Astrocyte of the cerebellum (primary cell): ENCODE data around the gene RCE1.
"Not testable (repeated sequence)": the region's sequence is repeated elsewhere in the genome, so short reads cannot be mapped to it uniquely, and the experiment has no call there.

Source experiments
- DNase-seq: peaks from one replicate; pipeline ENCODE4 v3.0.0-alpha.2; 2011; ENCODE audit warnings: low read depth
- H3K4me3 ChIP-seq: 2 replicates; pipeline ENCODE4 v1.5.1; 2011; ENCODE audit warnings: mild to moderate bottlenecking, low read depth, low read length, moderate library complexity
- in situ Hi-C: cut with HindIII; loops from 2 replicates; pipeline ENCODE4 v1.10.0; 2017; ENCODE audit warnings: low sequenced_read_pairs
- TF ChIP-seq, protein P1 (sequence below): IDR thresholded peaks from 2 replicates; pipeline ENCODE4 v1.5.1; 2012; ENCODE audit warnings: low read length, low read depth, moderate library complexity, mild to moderate bottlenecking; ENCODE audit errors: missing control alignments

Gene RCE1

GRCh38 chr11:66842896-66843775 is at the start of gene RCE1:
RCE1 (plus strand) TSS chr11:66843441; CDS start chr11:66843456, 15 bp downstream.
- H3K4me3 ChIP-seq: peak within 1 kb of the TSS; percentile 98
- in situ Hi-C loops: no loop called here
- TF ChIP-seq, protein P1, sequence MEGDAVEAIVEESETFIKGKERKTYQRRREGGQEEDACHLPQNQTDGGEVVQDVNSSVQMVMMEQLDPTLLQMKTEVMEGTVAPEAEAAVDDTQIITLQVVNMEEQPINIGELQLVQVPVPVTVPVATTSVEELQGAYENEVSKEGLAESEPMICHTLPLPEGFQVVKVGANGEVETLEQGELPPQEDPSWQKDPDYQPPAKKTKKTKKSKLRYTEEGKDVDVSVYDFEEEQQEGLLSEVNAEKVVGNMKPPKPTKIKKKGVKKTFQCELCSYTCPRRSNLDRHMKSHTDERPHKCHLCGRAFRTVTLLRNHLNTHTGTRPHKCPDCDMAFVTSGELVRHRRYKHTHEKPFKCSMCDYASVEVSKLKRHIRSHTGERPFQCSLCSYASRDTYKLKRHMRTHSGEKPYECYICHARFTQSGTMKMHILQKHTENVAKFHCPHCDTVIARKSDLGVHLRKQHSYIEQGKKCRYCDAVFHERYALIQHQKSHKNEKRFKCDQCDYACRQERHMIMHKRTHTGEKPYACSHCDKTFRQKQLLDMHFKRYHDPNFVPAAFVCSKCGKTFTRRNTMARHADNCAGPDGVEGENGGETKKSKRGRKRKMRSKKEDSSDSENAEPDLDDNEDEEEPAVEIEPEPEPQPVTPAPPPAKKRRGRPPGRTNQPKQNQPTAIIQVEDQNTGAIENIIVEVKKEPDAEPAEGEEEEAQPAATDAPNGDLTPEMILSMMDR: no peak

GRCh38 chr11:66799815-66800214 is 43.4 kb upstream of the RCE1 start:
- not testable (repeated sequence) for H3K4me3 ChIP-seq, DNase-seq
- in situ Hi-C loops: loop anchor here (5.0 kb wide), 1 partner anchor 38 kb away; no protein-coding TSS in a partner anchor

More at GRCh38 chr11:66842896-66843775, at the start of gene RCE1:
- DNase-seq: peak; percentile 66

DNA sequence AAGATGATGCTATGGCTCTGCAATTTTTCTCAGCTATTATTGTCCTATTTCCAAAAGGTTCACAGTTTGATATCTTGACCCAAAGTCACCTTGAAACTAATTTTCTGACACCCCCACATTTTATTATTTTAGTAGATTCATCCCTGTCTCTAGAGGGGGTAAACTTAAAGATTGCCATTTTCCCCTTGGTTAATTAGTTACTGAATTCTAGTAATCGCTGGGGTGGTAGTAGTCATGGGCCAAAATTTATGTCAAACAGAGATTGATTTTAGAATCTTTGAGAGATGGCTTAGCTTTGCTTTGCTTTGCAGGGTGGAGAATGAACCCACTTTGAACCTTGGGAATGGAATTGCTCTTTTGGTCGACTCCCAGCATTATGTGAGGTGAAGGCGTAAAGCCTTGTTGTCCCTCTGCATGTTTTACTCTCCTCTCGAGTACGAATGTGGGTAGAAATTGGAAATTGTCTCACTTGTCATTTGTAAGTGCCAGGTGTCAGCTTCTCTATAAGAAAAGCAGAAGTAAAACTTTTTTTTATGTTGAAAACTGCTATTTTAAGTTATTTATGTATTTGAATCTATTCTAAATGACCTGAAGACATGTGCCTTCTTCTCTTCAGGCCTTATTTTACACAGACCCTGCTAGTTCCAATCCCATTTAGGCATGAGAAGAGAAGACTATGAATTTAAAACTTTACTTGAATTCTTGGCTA is 42.4 kb upstream of the RCE1 start:
- in situ Hi-C loops: loop anchor here (5.0 kb wide), 1 partner anchor 39 kb away; no protein-coding TSS in a partner anchor
- no peak overlapping the region for H3K4me3 ChIP-seq
- DNase-seq: no peak
- TF ChIP-seq, protein P1: no peak

GRCh38 chr11:66809592-66809991 is 33.6 kb upstream of the RCE1 start:
- DNase-seq: no peak
- TF ChIP-seq, protein P1: no peak
- in situ Hi-C loops: no loop called here
- H3K4me3 ChIP-seq: no peak overlapping the region

DNA sequence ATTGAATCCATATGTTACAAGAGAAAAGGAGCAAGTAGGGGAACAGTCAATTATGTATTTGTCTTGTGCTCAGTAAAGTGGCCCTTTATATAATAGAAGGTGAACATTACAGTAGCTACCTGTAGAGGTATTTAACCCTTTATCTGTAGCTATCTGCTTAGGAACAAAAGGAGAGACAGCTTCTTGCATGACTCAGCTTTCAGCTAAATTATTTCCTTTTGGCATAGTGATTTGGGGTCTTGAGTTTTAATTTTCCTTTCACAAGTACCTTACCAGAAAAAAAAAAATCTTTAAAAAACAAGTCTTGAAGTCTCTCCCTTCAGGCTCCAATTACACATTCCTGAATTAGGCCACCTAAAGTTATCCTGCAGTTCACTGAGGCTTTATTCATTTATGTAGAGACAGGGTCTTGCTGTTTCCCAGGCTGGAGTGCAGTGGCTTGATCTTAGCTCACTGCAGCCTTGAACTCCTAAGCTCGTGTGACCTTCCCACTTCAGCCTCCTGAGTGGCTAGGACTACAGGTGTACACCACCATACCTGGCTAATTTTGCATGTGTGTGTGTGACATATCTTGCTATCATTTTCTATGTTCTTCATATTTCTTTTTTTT is 32.6 kb upstream of the RCE1 start:
- DNase-seq: no peak
- H3K4me3 ChIP-seq: no peak overlapping the region
- in situ Hi-C loops: no loop called here
- TF ChIP-seq, protein P1: no peak

GRCh38 chr11:66814678-66815077 is 28.6 kb upstream of the RCE1 start:
- no peak for DNase-seq
- in situ Hi-C loops: no loop called here
- no peak overlapping the region for H3K4me3 ChIP-seq
- TF ChIP-seq, protein P1: no peak
